Measurements from ENCODE around the gene NRBF2. TPM values are rescaled to one million over a fixed set of nuclear protein-coding genes. Genes with fewer than 3 reads are reported as not detected.
A peak's percentile ranks its signal among the peaks of the same experiment; 100 is the strongest.

NRBF2 gene
- total and polyA plus RNA-seq, 2 experiments from 2014 or later, result 22.9 to 38.3 TPM

DNA sequence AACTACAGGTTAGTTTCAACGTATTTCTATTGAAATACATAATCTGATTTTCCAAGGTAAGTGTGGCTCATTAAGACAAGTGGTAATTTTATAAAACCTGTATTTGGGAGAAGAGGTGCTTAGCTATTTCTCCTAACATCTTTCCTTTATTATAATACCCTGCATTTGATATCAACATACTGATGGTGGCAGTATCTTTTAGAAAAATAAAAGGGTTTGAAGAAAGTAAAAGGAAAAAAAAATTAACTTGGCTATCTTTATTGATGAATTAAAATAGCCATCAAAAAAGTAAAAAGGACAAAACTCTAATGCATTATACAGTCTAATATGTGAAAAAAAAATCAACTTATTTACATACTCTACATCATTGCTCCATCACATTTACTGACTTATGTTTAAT lies 68.0 kb downstream of the NRBF2 start:
- Mint-ChIP-seq H3K9me3 (no peaks in the 10 kb centered on the region), H3K4me1 (peaks cover 28% of the 10 kb centered on the region; the same call in 2 of the 3 replicates), H3K27me3 (ENCODE audit: insufficient read depth, low read depth, poor library complexity) (no peaks in the 10 kb centered on the region), H3K27ac (no peak overlapping the region), H3K36me3 (ENCODE audit: low read depth) (peaks cover 47% of the 10 kb centered on the region), H3K4me3 (no peak overlapping the region)
- Histone ChIP-seq H3K4me3 (0 out of 2 replicates have a peak overlapping the region, but pooled peaks have one; percentile 2), H2AFZ (no peak overlapping the region), H3F3A (replicated peaks; ENCODE audit: low read depth) (no peaks in the 10 kb centered on the region), H4K20me1 (replicated peaks; ENCODE audit: insufficient read depth) (peaks cover 38% of the 10 kb centered on the region), H3K9me2 (ENCODE audit: insufficient read depth) (no peaks in the 10 kb centered on the region), H3K36me3 (ENCODE audit: insufficient read depth) (peaks cover 39% of the 10 kb centered on the region), H3K79me2 (replicated peaks; ENCODE audit: insufficient read depth) (peaks cover 71% of the 10 kb centered on the region), H3K27me3 (ENCODE audit: insufficient read depth) (no peaks in the 10 kb centered on the region), H3K27ac (ENCODE audit: low read depth) (no peak overlapping the region), H3K4me2 (peak overlapping the region; percentile 23), H3K4me1 (ENCODE audit: insufficient read depth) (peaks cover 46% of the 10 kb centered on the region)
- ATAC-seq (no peak), DNase-seq (ENCODE audit: low spot score) (no peak)
- TF ChIP-seq, protein P1, sequence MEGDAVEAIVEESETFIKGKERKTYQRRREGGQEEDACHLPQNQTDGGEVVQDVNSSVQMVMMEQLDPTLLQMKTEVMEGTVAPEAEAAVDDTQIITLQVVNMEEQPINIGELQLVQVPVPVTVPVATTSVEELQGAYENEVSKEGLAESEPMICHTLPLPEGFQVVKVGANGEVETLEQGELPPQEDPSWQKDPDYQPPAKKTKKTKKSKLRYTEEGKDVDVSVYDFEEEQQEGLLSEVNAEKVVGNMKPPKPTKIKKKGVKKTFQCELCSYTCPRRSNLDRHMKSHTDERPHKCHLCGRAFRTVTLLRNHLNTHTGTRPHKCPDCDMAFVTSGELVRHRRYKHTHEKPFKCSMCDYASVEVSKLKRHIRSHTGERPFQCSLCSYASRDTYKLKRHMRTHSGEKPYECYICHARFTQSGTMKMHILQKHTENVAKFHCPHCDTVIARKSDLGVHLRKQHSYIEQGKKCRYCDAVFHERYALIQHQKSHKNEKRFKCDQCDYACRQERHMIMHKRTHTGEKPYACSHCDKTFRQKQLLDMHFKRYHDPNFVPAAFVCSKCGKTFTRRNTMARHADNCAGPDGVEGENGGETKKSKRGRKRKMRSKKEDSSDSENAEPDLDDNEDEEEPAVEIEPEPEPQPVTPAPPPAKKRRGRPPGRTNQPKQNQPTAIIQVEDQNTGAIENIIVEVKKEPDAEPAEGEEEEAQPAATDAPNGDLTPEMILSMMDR (conservative IDR thresholded peaks at IDR 0.05; ENCODE audit: low read depth in 2 of 2), result no peak

Small RNA genes lying within 50 kb of the gene (small RNA-seq; reads per million reads assigned to genes)
- gene RNU6-543P (ENCODE audit: low replicate concordance), result not detected
